Stimulated activated naive CD8-positive, alpha-beta T cell treated with anti-CD3 and anti-CD28 coated beads, Interleukin-15, amount 100 ng/mL, for 72 hours (primary cell): Measurements from ENCODE around the gene SMYD3.

Experiments used
- ATAC-seq: fragments of 150-1000 bp; cut with Tn5 transposase; 2 replicates; pipeline ENCODE4 v1.10.0; 2021; ENCODE audit warnings: mild to moderate bottlenecking, moderate library complexity
- DNase-seq, 2 donors: peaks; one replicate each; pipeline ENCODE4 v3.0.0; 2021 to 2022
- H3K27ac Mint-ChIP-seq, 2 donors: one replicate each; pipeline ENCODE4 v1.8.0; 2022; ENCODE audit warnings: mild to moderate bottlenecking in 2 of 2, mixed read lengths in 2 of 2, moderate library complexity in 2 of 2
- H3K27me3 Mint-ChIP-seq: one replicate; pipeline ENCODE4 v1.8.0; 2022; ENCODE audit warnings: mixed read lengths
- H3K4me1 Mint-ChIP-seq: one replicate; pipeline ENCODE4 v1.8.0; 2022; ENCODE audit warnings: mild to moderate bottlenecking, mixed read lengths
- H3K4me3 Mint-ChIP-seq, 2 donors: one replicate each; pipeline ENCODE4 v1.8.0; 2022; ENCODE audit warnings: mild to moderate bottlenecking in 2 of 2, mixed read lengths in 2 of 2, moderate library complexity in 1 of 2
- H3K9me3 Mint-ChIP-seq, 2 donors: one replicate each; pipeline ENCODE4 v1.8.0; 2022; ENCODE audit warnings: mixed read lengths in 2 of 2

Gene SMYD3

DNA sequence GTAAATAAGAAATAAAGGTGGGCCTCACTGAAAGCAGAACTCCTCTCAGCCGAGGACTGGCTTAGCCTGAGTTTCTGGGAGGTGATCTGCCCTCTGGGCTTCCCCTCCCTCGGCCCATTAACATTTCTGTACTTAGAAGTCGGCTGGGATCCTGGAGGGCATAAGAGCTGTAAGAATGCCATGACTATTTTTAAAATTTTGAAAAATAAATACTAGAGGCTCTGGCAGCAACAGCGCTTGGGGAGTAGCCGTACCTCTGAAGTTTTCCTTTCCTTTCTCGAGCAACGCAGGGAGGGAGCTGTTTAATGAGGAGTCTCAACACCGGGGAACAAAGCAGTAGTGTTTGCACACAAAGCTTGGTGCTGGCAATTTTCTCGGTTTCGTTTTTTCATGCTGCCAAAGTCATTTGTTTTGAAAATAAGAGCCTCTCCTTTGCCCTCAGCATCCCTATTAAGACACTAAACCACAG is 498.7 kb downstream of the SMYD3 start:
- H3K9me3 Mint-ChIP-seq = no peaks in the 10 kb centered on the region
- no peak for DNase-seq
- no peaks in the 10 kb centered on the region for H3K27me3 Mint-ChIP-seq
- no peak overlapping the region for H3K27ac Mint-ChIP-seq
- no peak overlapping the region for H3K4me3 Mint-ChIP-seq
- H3K4me1 Mint-ChIP-seq = no peaks in the 10 kb centered on the region
- ATAC-seq = no peak

DNA sequence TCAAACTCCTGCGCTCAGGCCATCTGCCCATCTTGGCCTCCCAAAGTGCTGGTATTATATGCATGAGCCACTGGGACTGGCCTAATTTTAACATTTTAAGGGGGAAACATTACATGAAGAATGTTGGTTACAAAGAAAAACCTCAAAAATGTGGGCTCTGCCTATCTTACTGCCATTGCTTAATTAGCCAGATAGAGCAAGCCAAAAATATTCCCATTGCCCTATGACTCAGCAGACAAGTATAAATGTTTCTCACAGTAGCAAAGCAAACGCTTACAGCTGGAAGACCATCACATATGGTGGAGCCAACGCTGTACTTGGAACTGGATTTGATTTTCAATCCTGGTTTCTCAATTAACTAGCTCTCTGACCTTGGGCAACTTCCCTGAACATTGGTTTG is 502.0 kb downstream of the SMYD3 start:
- no peaks in the 10 kb centered on the region for H3K27me3 Mint-ChIP-seq
- no peak overlapping the region for H3K4me3 Mint-ChIP-seq
- no peak overlapping the region for H3K27ac Mint-ChIP-seq
- H3K9me3 Mint-ChIP-seq = no peaks in the 10 kb centered on the region
- H3K4me1 Mint-ChIP-seq = no peaks in the 10 kb centered on the region
- ATAC-seq (no peak), DNase-seq (no peak)

DNA sequence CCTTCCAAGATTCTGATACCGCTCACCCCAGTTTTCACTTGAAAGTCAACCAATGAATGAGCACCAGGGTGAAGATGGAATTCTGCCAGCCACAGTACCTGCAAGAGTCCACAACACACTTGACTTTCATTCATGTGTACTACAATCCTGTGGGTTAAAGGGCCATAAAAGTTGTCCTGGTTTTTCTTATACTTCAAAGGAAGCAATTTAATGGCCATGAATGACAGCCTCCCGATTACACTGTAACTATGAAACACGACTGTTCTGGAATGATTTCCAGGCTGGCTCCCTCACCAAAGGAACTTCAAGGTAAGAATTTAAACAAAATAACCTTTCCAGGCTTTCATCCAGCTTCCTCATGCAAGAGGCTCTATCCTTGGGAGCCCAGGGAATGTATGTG is 502.8 kb downstream of the SMYD3 start:
- no peaks in the 10 kb centered on the region for H3K9me3 Mint-ChIP-seq
- no peak for ATAC-seq

DNA sequence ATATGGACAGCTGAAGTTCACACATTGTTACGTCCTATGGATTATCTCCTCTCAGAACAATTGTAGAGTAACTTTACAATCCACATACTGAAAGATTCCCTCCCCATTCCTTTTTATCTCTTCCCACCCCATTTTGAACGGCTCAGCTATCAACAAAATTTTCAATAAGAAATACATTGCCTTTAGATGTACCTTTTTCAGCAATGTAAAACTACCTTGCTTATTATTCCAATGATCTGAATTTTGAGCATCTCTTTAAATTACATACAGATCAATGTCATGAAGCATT is 503.7 kb downstream of the SMYD3 start:
- Mint-ChIP-seq H3K4me1 (no peaks in the 10 kb centered on the region), H3K4me3 (no peak overlapping the region), H3K9me3 (no peaks in the 10 kb centered on the region), H3K27ac (no peak overlapping the region), H3K27me3 (no peaks in the 10 kb centered on the region)
- ATAC-seq (no peak), DNase-seq (no peak)

More for the DNA sequence above, 502.8 kb downstream of the SMYD3 start:
- Mint-ChIP-seq H3K4me1 (no peaks in the 10 kb centered on the region), H3K4me3 (no peak overlapping the region), H3K27me3 (no peaks in the 10 kb centered on the region), H3K27ac (no peak overlapping the region)
- DNase-seq = no peak

DNA sequence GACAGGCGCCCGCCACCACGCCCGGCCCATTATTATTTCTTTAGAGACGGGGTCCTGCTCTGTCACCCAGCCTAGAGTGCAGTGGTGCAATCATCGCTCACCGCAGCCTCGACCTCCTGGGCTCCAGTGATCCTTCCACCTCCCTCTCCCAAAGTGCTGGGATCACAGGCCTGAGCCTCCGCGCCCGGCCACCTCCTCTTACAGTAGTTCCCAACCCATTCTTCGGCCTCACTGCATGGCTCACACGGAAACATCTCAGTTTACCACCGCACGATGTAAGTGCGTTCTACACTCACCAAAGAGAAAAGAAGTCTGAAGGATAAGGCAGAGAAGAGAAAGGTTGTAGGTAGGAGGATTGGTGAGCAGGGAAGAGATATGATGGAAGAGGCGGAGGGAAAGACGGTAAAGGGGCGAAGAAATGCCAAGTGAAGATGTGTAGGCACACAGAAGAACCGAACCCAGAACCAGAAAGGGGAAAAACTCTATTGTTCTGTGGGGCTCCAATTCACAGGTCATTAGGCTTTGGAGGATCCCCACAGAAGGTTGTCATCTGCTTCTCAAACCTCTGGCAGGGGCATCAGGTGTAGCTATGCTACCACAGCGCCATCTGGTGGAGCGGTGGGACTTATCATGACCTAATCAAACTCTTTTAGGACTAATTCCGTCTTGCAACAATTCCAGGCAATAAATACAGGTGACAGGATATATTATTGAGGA is 504.2 kb downstream of the SMYD3 start:
- Mint-ChIP-seq H3K4me3 (no peak overlapping the region), H3K27me3 (no peaks in the 10 kb centered on the region), H3K27ac (no peak overlapping the region), H3K9me3 (no peaks in the 10 kb centered on the region), H3K4me1 (no peaks in the 10 kb centered on the region)
- DNase-seq = peak; percentile 71 to 78
- peak; percentile 86 for ATAC-seq

DNA sequence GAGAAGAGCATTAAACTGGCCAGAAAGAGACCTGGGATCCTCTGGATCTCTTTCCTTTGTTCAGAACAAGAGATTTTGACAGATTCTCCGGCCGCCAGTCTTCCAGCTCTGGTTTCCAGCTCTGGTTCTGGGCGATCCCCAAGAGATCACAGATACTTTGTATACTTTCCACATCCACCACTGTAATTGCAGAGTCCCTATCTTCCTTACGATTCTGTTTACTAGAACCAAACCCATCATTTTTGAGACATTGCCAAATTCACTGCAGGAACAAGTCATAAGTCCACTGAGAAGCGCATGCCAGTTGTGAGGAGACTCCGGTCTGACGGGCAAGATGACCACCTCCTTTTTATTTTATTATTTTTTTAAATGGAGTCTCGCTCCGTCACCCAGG is 505.2 kb downstream of the SMYD3 start:
- Mint-ChIP-seq H3K4me1 (no peaks in the 10 kb centered on the region), H3K4me3 (no peak overlapping the region), H3K27ac (no peak overlapping the region), H3K27me3 (no peaks in the 10 kb centered on the region), H3K9me3 (no peaks in the 10 kb centered on the region)
- ATAC-seq (no peak), DNase-seq (no peak)

DNA sequence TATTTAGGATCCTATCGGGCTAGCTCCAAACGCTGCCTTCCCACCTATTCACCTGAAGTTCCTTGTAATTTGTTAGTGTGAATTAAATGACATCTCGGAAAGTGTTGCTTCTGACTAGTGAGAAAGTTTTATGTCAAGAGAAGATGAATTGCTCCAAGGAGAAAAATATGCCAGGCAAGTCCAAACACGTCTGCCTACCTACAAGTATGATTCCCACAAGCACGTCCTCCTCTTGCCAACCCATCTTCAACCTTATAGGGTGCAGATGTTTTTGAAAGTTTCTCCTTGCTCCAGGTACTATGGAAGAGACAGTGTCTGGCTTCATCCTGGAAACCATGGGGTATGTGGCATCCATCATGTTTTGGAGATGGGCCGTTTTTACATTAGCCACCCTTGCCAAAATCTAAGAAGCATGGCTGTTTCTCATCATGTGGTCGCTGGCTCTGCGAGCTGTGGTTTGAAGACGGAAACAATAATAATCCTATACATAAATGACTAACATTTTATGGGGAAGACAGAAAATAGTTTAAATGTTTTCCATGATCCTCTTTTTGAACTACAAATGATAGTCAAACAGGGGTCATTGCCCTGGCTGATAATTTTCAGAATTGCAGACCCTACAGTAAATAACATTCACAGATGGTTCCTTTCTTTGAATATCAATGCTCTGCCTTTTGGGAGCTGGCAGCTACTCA is 505.8 kb downstream of the SMYD3 start:
- Mint-ChIP-seq H3K9me3 (no peaks in the 10 kb centered on the region), H3K4me3 (no peak overlapping the region), H3K4me1 (no peaks in the 10 kb centered on the region), H3K27me3 (no peaks in the 10 kb centered on the region), H3K27ac (peak overlapping the region; percentile 23 to 26)
- ATAC-seq (no peak), DNase-seq (no peak)

DNA sequence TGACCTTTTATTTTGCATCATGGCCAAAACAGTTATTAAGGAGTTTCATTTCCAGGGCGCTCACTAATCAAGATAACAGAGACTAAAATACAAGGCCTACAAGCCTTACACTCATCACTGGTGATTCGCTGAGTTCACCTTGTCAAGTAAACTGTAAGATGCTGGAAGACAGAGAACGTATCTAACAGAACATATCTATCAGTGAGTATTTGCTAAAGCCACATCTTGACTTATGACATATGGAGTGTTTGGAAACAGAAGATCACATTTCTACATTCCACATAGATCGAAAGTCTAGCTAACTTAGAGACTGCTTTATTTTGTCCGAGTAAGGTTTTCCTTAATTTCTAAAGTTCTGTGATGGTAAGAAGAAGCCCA is 506.5 kb downstream of the SMYD3 start:
- Mint-ChIP-seq H3K4me3 (no peak overlapping the region), H3K4me1 (no peaks in the 10 kb centered on the region), H3K27ac (no peak overlapping the region), H3K27me3 (no peaks in the 10 kb centered on the region), H3K9me3 (no peaks in the 10 kb centered on the region)
- no peak for DNase-seq
- ATAC-seq = no peak

DNA sequence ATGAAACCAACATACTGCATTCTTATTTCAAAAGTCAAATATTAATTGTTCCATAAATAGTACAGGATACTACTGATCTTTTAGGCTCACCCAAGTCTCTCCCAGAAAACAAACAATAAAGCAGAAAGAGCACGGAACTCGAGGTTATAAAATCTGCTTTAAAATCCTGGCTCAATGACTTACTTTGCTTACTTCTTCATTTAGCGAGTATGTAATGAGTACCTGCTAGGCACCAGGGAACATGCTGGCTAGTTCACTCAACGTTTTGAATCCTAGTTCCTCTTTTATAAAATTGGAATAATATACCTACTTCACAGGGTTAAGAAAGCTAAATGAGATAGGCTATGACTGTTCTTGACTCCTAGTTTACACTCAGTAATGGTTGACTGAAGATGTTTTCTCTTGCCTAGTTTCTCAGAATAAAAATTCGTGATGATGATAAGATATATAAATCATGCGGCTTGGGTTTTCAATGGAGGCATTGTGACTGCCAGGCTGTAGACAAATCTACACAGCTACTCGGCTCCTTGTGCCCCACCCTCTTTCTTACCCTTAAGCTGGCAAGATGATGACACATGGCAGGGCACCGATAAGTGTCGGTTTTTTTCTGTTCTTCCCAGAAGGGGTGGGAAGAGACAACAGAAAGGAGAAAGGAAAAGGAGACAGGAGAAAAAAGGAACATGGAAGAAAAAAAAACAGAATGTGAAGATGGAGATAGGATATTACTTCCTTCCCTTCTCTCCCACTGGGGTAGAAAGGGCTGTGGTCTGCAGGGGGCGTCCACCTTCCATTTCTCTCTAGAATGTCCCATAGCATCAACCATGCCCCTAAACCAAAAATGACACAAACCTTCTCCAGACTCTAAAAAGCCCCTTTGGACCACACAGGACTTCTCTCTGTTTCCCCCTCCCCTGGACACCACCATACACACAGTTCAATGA is 507.1 kb downstream of the SMYD3 start:
- H3K9me3 Mint-ChIP-seq = no peaks in the 10 kb centered on the region
- H3K27ac Mint-ChIP-seq = no peak overlapping the region
- ATAC-seq (no peak), DNase-seq (no peak)
- no peaks in the 10 kb centered on the region for H3K4me1 Mint-ChIP-seq
- no peaks in the 10 kb centered on the region for H3K27me3 Mint-ChIP-seq
- H3K4me3 Mint-ChIP-seq = no peak overlapping the region

DNA sequence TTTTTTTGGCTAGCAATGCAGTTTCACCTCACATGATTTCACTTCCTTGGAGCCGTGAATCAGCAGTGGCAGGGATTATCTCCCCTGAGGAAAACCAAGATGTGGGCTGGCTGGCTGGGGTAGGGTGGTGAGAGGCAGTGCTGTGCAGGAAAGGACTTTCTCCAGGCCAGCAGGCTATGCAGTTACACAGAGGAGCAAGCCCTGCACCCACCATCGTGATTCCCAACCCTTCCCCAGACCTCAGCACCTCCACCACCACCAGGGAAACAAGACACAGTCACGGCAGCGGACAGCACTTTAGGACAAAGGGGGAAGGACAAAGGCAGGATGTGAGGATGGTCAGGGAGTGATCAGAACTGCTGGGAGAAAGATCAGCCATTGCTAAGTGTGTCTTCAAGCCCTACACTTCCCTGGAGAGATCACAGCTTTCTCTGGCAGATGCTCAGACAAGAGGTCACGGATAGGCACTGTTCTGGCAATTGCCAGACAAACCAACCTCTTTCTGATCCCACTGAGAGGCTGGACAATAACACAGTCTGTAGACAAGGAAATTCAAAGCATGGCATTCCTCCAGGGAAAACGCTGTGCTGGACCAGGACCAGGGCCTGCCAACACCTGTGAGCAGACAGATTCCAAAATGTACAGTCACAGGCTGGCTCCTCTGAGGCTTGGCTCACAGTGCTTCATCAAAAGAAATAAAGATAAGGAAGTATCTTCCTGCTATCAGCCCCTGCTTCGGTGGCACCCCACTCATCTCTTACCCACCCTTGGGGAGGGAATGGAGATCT is 509.4 kb downstream of the SMYD3 start:
- Mint-ChIP-seq H3K9me3 (no peaks in the 10 kb centered on the region), H3K4me3 (no peak overlapping the region), H3K4me1 (no peaks in the 10 kb centered on the region), H3K27me3 (no peaks in the 10 kb centered on the region), H3K27ac (no peak overlapping the region)
- no peak for DNase-seq
- no peak for ATAC-seq

DNA sequence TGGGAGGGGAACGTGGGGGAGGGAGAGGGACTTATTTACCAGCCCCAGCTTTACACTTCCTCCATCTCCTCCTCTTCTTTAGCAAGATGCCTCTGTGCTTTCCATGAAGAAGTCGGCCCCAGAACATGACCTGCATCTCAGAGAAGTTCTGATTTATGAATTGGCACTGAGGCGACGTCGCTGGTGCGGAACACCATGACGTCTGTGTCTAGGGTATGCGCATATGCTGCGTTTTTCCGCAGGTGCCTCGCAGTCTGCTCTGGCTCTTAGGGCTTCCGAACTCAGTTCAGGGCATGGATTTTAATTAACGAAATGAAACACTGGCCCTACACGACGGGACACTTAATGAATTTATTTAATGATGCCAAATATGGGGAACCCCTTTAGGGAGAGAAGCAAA is 510.3 kb downstream of the SMYD3 start:
- Mint-ChIP-seq H3K4me3 (no peak overlapping the region), H3K27ac (no peak overlapping the region), H3K4me1 (no peaks in the 10 kb centered on the region), H3K9me3 (no peaks in the 10 kb centered on the region), H3K27me3 (no peaks in the 10 kb centered on the region)
- DNase-seq = no peak
- ATAC-seq = no peak

DNA sequence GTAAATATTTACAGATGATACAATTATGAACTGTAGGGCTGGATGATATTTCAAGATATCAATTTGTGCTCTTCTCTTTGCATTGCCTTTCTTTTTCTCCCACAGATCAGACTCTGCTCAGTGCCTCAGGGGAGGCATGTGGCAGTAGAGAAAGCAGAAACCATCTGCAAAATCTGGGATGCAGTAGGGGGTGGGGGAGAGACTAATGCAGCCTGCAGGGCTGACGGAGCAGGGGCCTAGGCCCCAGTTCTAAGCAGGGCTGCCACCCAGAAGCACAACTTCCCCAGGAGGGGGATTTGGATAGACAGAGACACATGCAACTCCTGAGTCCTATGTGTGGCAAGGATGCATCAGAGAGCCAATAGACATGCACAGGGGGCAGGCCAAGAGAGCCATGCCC is 511.6 kb downstream of the SMYD3 start:
- Mint-ChIP-seq H3K4me3 (no peak overlapping the region), H3K9me3 (no peaks in the 10 kb centered on the region), H3K27me3 (no peaks in the 10 kb centered on the region), H3K4me1 (no peaks in the 10 kb centered on the region), H3K27ac (no peak overlapping the region)
- DNase-seq = no peak
- ATAC-seq = no peak

DNA sequence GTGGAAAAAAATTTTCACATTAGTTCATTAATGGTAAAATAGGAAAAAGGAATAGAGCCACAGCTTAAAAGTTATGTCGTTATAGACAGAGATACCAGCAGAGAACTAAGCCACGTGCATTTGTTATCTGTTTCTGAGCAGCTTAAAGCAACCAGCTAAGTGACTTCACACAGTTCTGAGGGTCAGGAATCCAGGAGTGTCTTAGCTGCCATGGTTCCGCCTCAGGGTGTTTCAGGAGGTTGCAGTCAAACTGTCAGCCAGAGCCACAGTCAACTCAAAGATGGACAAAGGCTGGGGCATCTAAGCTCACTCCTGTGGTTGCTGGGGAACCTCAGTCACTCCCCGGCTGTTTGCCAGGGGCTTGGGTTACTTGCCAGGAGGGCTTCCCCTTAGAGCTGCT is 515.8 kb downstream of the SMYD3 start:
- no peaks in the 10 kb centered on the region for H3K27me3 Mint-ChIP-seq
- no peak for ATAC-seq

DNA sequence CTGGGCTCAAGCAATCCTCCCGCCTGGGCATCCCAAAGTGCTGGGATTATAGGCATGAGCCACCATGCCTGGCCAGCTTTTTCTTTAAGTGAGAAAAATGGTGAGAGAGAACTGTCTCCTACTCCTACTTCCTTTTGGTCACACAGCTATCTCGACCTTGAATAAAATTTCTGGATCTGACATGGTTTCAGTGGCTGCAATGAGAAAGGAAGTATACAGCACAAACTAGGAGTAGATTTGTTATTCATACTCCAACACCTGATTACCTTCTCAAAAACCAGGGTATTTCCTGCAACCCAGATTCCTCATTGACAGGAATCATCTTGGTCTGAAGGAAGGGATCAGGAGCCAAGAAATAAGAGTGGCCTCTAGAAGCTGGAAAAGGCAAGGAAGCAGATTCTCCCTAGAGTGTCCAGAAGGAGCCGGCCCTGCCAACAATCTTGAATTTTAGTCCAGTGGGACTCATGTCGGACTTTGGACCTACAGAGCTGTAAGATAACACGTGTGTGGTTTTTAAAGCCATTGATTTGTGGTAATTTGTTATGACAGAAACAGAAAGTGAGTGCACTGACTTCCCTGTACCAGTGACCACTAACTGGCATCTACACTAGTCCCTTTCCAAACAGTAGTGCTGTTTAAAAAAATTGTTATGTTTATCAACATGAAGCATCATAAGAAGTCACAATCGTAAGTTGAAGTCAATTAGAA is 516.6 kb downstream of the SMYD3 start:
- DNase-seq (no peak), ATAC-seq (no peak)
- Mint-ChIP-seq H3K4me3 (no peak overlapping the region), H3K4me1 (no peaks in the 10 kb centered on the region), H3K9me3 (no peaks in the 10 kb centered on the region), H3K27ac (no peak overlapping the region), H3K27me3 (no peaks in the 10 kb centered on the region)

More for the DNA sequence above, 515.8 kb downstream of the SMYD3 start:
- Mint-ChIP-seq H3K27ac (no peak overlapping the region), H3K4me1 (no peaks in the 10 kb centered on the region), H3K9me3 (no peaks in the 10 kb centered on the region), H3K4me3 (no peak overlapping the region)
- no peak for DNase-seq
